SK-N-SH treated with all-trans-retinoic acid at 6 μM for 48 hours (cell line): ENCODE results near the gene IQSEC3.

Source experiments
- BACH2 ChIP-seq: fragments of 250-450 bp; sonication (Bioruptor Pico); IDR thresholded peaks from 2 replicates; pipeline ENCODE4 v1.9.0; 2021; ENCODE audit warnings: mild to moderate bottlenecking, borderline replicate concordance
- CSDC2 ChIP-seq: fragments of 250-450 bp; sonication (Bioruptor Pico); IDR thresholded peaks from 2 replicates; pipeline ENCODE4 v1.5.0; 2020; ENCODE audit warnings: mild to moderate bottlenecking, moderate library complexity
- CSRNP3 ChIP-seq: fragments of 250-450 bp; sonication (Bioruptor Pico); IDR thresholded peaks from 2 replicates; pipeline ENCODE4 v1.5.1; 2021; ENCODE audit warnings: mild to moderate bottlenecking, moderate library complexity
- ESRRG ChIP-seq: fragments of 250-450 bp; sonication (Bioruptor Pico); IDR thresholded peaks from 2 replicates; pipeline ENCODE4 v1.6.1; 2021; ENCODE audit warnings: mild to moderate bottlenecking
- PATZ1 ChIP-seq: fragments of 250-450 bp; sonication (Bioruptor Pico); IDR thresholded peaks from 2 replicates; pipeline ENCODE4 v1.8.0; 2020; ENCODE audit warnings: mild to moderate bottlenecking, moderate library complexity, borderline replicate concordance
- PPARA ChIP-seq: fragments of 250-450 bp; sonication (Bioruptor Pico); IDR thresholded peaks from 2 replicates; pipeline ENCODE4 v1.5.0; 2020; ENCODE audit warnings: mild to moderate bottlenecking, borderline replicate concordance
- TCF4 ChIP-seq: fragments of 250-450 bp; sonication (Bioruptor Pico); IDR thresholded peaks from 2 replicates; pipeline ENCODE4 v1.8.0; 2021; ENCODE audit warnings: mild to moderate bottlenecking, moderate library complexity, borderline replicate concordance
- ZC3H10 ChIP-seq: fragments of 250-450 bp; sonication (Bioruptor Pico); IDR thresholded peaks from 2 replicates; pipeline ENCODE4 v1.5.1; 2021; ENCODE audit warnings: mild to moderate bottlenecking, moderate library complexity
- ZNF8 ChIP-seq: fragments of 450-650 bp; formaldehyde crosslinking; IDR thresholded peaks from 2 replicates; pipeline ENCODE4 v1.5.0; 2020; ENCODE audit warnings: mild to moderate bottlenecking, moderate library complexity

GRCh38 chr12:160858-161257, 94.3 kb downstream of the IQSEC3 start:
- TF ChIP-seq PATZ1, result no peak
- no peak for TF ChIP-seq CSDC2 (CRISPR knock-in tag)
- no peak for TF ChIP-seq ZNF8 (CRISPR knock-in tag)
- TF ChIP-seq BACH2 (CRISPR knock-in tag), result no peak
- no peak for TF ChIP-seq CSRNP3
- no peak for TF ChIP-seq ZC3H10 (CRISPR knock-in tag)
- TF ChIP-seq PPARA (CRISPR knock-in tag), result no peak
- TF ChIP-seq ESRRG, result no peak
- no peak for TF ChIP-seq TCF4 (CRISPR knock-in tag)
